Spinal cord (tissue), 10 donors: ENCODE results near the gene SOD2. TPM values are rescaled to one million over a fixed set of nuclear protein-coding genes. Genes with fewer than 3 reads are reported as not detected.

ENCODE experiments used
- DNase-seq, 6 donors: peaks; one replicate each; pipeline versions ENCODE4 v3.0.0 to v3.0.0-alpha.2; 2013 to 2015; ENCODE audit warnings: low spot score in 6 of 6, low read depth in 4 of 6
- H3K27ac ChIP-seq: one replicate; pipeline ENCODE4 v1.5.1; 2013; ENCODE audit warnings: low read depth, low read length, control low read depth
- H3K27me3 ChIP-seq: one replicate; pipeline ENCODE4 v1.6.1; 2013; ENCODE audit warnings: low read length; ENCODE audit not compliant: control insufficient read depth, insufficient read depth
- H3K36me3 ChIP-seq: one replicate; pipeline ENCODE4 v1.6.1; 2013; ENCODE audit warnings: low read length; ENCODE audit not compliant: control insufficient read depth, insufficient read depth
- H3K4me1 ChIP-seq: one replicate; pipeline ENCODE4 v1.6.1; 2013; ENCODE audit warnings: low read length; ENCODE audit not compliant: control insufficient read depth, insufficient read depth
- H3K4me3 ChIP-seq: one replicate; pipeline ENCODE4 v1.5.1; 2013; ENCODE audit warnings: low read depth, low read length, control low read depth
- H3K9me3 ChIP-seq: one replicate; pipeline ENCODE4 v1.6.1; 2013; ENCODE audit warnings: low read length; ENCODE audit not compliant: control insufficient read depth, insufficient read depth
- WGBS: methylation state at CpG from one replicate; pipeline ENCODE4 v1.1.5; 2013; ENCODE audit warnings: missing lambda C conversion rate; ENCODE audit not compliant: insufficient coverage; 5-methylcytosine and 5-hydroxymethylcytosine counted together
- polyA plus RNA-seq, 2 donors: library from polyadenylated mRNA; unstranded; fragments of 120-200 nt; gene quantifications; one replicate each; pipeline ENCODE4 v1.2.1, GENCODE V29; 2013; ENCODE audit not compliant: insufficient read length in 2 of 2
- total RNA-seq, 2 donors: library from RNA; depleted of rRNA in 1 of 2; stranded (reverse); fragments of 120-200 nt in 1 of 2; fragments of >200 nt in 1 of 2; gene quantifications; one replicate each; pipeline versions ENCODE4 v1.2.3 to v1.2.4, GENCODE V29; 2013 to 2014
- donor health status: healthy.

SOD2 gene
- total and polyA plus RNA-seq, 4 donors = 95.2 to 142 (median 111) TPM

DNA sequence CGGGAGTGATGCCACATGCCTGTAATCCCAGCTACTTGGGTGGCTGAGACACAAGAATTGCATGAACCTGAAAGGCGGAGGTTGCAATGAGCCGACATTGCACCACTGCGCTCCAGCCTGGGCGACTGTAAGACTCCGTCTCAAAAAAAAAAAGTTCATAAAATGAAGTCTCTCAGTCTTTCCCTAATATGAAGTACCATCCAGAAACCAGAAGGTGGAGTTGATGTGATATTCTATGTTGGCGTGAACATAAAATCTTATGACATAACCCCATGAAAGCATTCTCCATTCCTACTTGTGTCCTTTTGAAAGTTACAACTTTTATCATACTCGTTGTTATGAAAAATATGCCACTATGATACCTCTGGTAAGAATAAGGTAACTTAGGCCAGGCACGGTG lies 5.7 kb downstream of the SOD2 start:
- H3K36me3 ChIP-seq = peaks cover 34% of the 10 kb centered on the region

DNA sequence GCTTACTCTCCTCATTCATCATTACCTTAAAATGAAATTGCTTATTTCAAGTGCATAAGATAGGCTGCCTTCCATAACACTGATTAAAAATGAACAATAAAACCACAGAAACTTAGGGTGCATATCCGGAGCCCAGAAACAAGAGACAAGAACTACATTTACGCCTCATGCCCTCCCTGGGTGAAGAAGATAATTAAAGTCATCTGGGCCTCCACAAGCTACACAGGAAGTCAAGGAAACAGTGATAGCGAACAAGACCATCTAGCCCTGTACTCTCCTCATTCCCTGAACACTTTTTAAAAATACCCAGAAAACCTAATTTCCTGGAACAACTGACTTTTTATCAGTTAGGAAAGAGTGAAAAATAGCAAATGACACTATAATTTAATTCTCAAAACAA lies 6.3 kb downstream of the SOD2 start:
- no peak overlapping the region for H3K4me3 ChIP-seq
- no peak for DNase-seq
- no CpG with 5 or more reads among the region's 3 CpGs for WGBS

More for the DNA sequence above, 5.7 kb downstream of the SOD2 start:
- DNase-seq = no peak
- Histone ChIP-seq H3K4me1 (peaks cover 7% of the 10 kb centered on the region), H3K4me3 (no peak overlapping the region), H3K9me3 (no peaks in the 10 kb centered on the region), H3K27me3 (no peaks in the 10 kb centered on the region), H3K27ac (no peak overlapping the region)
- WGBS = 100% methylated on average over 2 of the region's 9 CpGs

DNA sequence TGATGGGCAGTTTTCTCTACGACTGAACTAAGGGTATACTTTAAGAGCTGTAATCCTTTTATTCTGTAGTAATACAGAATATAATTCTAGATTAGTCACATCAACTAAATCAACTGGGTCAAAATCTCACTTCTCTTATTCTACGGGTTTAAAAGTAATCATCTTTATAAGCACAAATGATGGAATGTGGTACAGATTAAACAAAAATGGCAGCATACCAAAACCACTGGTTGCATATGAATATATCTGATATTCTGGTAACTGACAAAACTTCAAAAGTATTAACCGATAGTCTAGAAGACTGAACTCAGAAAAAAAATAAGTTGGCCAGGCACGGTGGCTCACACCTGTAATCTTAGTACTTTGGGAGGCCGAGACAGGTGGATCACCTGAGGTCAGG lies 7.0 kb downstream of the SOD2 start:
- no peak overlapping the region for H3K27ac ChIP-seq
- H3K9me3 ChIP-seq = no peaks in the 10 kb centered on the region
- 71% methylated on average over 2 of the region's 5 CpGs for WGBS
- no peak overlapping the region for H3K4me3 ChIP-seq
- DNase-seq = no peak
- peaks cover 30% of the 10 kb centered on the region for H3K36me3 ChIP-seq
- H3K27me3 ChIP-seq = no peaks in the 10 kb centered on the region
- H3K4me1 ChIP-seq = no peaks in the 10 kb centered on the region

More for the DNA sequence above, 6.3 kb downstream of the SOD2 start:
- Histone ChIP-seq H3K36me3 (peaks cover 30% of the 10 kb centered on the region), H3K9me3 (no peaks in the 10 kb centered on the region), H3K27me3 (no peaks in the 10 kb centered on the region), H3K27ac (no peak overlapping the region), H3K4me1 (peaks cover under 1% of the 10 kb centered on the region)

DNA sequence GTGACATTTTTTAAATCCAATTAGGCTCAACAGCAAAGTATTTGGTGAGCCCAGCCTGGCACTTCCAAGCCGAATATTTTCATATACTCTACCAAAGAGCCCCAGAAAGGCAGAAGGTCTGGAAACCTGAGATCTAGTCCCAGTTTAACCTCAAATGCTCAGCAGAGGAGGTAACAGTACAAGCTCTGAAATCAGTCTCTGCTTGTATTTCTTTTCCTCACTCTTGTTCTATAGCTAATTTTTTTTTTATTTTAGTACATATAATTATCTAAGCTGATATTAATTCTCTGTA lies 9.1 kb downstream of the SOD2 start:
- Histone ChIP-seq H3K36me3 (peaks cover 21% of the 10 kb centered on the region), H3K27me3 (no peaks in the 10 kb centered on the region), H3K4me3 (no peak overlapping the region), H3K9me3 (no peaks in the 10 kb centered on the region), H3K27ac (no peak overlapping the region), H3K4me1 (no peaks in the 10 kb centered on the region)
- 86% methylated on average over 1 of the region's 1 CpG for WGBS
- DNase-seq = no peak

DNA sequence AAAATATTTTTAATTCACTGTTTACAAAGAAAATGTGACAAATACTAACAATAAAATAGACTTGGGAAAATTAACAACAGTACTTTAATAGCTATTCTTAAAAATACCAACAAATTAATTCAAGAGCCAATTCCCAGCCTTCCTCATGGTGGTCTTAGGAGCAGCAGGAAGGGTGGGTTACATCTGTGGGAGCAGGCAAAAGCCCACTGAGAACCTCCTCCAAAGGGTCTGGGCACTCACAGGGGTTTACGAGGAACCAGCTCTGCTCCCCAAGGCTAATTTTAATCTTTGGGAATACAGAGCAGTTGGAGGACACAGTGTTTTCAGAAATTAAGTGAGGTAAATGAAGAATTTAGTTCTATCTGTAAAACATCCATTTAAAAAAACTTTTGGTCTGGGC lies 10.2 kb downstream of the SOD2 start:
- Histone ChIP-seq H3K9me3 (no peaks in the 10 kb centered on the region), H3K4me3 (no peak overlapping the region), H3K27ac (no peak overlapping the region), H3K27me3 (no peaks in the 10 kb centered on the region), H3K4me1 (no peaks in the 10 kb centered on the region), H3K36me3 (peaks cover 18% of the 10 kb centered on the region)
- no peak for DNase-seq
- no CpG with 5 or more reads among the region's 1 CpG for WGBS

DNA sequence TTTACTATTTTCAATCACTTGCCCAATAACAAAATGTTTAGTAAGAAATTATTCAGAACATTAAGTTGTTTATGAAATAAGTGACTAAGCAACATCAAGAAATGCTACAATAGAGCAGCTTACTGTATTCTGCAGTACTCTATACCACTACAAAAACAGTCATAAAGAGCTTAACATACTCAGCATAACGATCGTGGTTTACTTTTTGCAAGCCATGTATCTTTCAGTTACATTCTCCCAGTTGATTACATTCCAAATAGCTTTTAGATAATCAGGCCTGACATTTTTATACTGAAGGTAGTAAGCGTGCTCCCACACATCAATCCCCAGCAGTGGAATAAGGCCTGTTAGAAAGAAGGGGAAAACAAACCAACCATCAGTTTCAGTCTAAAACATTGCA lies 10.7 kb downstream of the SOD2 start:
- Histone ChIP-seq H3K4me1 (no peaks in the 10 kb centered on the region), H3K36me3 (peaks cover 18% of the 10 kb centered on the region), H3K27ac (no peak overlapping the region)

DNA sequence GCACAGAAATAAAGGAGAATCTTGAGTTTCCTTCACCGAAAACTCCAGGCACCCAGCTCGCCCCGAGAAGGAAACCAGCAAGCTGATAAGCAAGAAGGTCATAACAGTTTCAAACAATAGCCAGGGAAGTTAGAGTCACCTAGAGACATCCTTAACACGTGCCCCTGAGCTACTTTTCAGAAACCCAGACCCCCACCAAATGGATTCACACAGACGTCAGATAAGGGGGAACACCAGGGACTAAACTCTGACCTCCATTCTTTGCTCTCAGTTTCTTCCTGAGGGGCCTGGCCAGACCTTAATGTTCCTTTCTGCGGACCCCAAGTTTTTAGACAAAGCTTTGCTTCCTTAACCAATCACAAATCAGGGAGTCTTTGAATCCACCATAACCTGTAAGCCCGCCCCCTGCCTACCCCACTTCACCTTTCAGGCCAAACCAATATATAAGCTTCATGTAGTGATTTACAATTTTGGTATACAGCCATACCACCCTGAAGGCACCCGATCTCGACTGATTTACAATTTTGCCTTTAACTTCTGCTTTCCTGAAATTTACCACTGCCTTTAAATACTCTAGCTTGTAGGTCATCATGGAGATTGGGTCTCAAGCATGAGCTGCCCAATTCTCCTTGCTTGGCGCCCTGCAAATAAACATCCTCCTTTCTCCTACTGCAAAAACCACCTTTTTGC lies 11.7 kb downstream of the SOD2 start:
- H3K4me1 ChIP-seq = no peaks in the 10 kb centered on the region
- no peak overlapping the region for H3K27ac ChIP-seq
- no peaks in the 10 kb centered on the region for H3K27me3 ChIP-seq
- no peak for DNase-seq
- peaks cover 16% of the 10 kb centered on the region for H3K36me3 ChIP-seq
- 89% methylated on average over 8 of the region's 10 CpGs for WGBS
- no peak overlapping the region for H3K4me3 ChIP-seq
- H3K9me3 ChIP-seq = no peaks in the 10 kb centered on the region

More for the DNA sequence above, 10.7 kb downstream of the SOD2 start:
- WGBS = no CpG with 5 or more reads among the region's 3 CpGs
- H3K4me3 ChIP-seq = no peak overlapping the region
- no peaks in the 10 kb centered on the region for H3K27me3 ChIP-seq
- no peaks in the 10 kb centered on the region for H3K9me3 ChIP-seq
- DNase-seq = no peak

DNA sequence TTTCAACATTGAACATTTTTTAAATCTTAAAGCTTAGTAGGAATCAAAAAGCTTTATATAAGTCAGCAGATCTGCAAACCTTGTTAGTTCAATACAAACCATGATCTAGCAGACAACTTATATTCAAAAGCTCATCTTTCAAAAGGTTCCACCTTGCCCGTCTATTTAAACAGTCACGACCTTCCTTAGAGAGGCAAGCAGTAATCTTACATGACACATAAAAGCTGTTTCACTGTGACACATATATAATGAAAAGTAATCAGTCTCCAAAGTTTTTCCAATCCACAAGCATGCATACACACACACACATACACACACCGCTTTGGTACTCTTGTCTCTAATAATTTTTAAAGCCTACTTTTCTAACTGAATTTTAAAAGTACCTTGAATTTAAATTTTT lies 12.9 kb downstream of the SOD2 start:
- no peaks in the 10 kb centered on the region for H3K4me1 ChIP-seq
- peaks cover 13% of the 10 kb centered on the region for H3K36me3 ChIP-seq
- no peaks in the 10 kb centered on the region for H3K27me3 ChIP-seq
- H3K9me3 ChIP-seq = no peaks in the 10 kb centered on the region
- H3K4me3 ChIP-seq = no peak overlapping the region
- WGBS = 82% methylated on average over 2 of the region's 3 CpGs
- no peak for DNase-seq
- no peak overlapping the region for H3K27ac ChIP-seq

DNA sequence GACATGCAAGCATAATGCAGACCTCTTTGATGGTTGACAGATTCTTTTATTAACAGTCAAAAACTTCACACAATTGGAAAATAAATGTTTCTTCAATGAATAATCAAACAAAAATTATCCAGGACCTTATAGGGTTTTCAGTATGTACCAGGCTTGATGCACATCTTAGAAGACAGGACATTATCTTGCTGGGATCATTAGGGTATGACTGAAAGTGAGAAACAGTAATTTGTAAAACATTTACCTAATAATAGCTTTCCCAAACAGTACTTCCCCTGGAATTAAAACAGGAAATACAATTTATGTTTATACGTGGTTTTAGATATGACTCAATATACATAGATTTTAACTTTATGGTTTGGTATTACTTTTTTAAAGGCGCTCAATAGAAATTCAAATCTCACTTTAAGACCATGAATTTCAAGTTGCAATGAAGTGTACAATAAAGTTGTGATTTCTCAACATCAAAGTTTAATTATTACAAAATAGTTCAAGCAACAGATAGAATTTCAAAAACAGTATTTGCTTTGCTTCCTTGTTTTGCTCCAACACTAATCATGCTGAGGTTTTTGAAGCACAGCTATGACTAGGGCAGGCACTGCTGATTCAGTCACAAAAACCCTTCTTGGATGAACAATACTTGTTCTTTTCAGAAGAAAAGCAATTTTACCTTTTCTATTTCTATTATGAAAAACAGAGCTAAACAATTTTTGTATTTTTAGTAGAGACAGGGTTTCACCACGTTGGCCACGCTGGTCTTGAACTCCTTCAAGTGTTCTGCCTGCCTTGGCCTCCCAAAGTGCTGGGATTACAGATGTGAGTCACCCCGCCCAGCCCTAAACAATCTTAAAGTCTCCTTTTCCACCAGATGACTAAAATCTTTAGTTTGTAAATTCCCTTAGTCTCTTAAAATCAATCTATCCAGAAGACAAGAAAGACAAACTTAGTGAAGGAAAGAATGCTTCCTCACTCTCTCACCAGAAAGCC lies 13.7 kb downstream of the SOD2 start:
- Histone ChIP-seq H3K9me3 (no peaks in the 10 kb centered on the region), H3K4me1 (no peaks in the 10 kb centered on the region), H3K36me3 (peaks cover 11% of the 10 kb centered on the region), H3K4me3 (no peak overlapping the region), H3K27ac (no peak overlapping the region), H3K27me3 (no peaks in the 10 kb centered on the region)
- DNase-seq = no peak
- 86% methylated on average over 1 of the region's 5 CpGs for WGBS

DNA sequence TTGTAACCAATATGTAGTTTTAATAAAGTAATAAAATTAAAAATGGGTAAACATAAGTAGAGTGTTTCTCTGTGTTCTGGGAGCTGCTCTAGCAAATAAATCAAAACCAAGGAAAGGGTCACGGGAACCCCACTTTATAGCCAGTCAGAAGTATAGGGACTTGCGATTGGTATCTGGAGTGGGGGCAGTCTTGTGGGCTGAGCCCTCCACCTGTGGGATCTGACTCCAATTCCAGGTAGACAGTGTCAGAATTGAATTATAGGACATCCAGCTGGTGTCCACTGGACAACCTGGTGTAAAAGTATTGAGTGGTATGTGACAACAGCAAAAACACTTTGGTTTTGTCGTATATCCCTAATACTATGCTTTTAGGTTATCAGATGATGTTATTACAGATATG lies 14.5 kb downstream of the SOD2 start:
- WGBS = 100% methylated on average over 1 of the region's 3 CpGs
- H3K4me1 ChIP-seq = no peaks in the 10 kb centered on the region
- no peak overlapping the region for H3K4me3 ChIP-seq
- H3K9me3 ChIP-seq = no peaks in the 10 kb centered on the region
- DNase-seq = no peak
- H3K27me3 ChIP-seq = no peaks in the 10 kb centered on the region
- H3K36me3 ChIP-seq = peaks cover 9% of the 10 kb centered on the region
- H3K27ac ChIP-seq = no peak overlapping the region
